PC-3 (cell line): Measurements from ENCODE around the gene PEX16. TPM values are rescaled to one million over a fixed set of nuclear protein-coding genes. Genes with fewer than 3 reads are reported as not detected.

Experiments
- ATAC-seq: fragments of 200-7000 bp; cut with Tn5 transposase; 2 replicates; pipeline ENCODE4 v1.9.1; 2020; ENCODE audit warnings: mild to moderate bottlenecking, moderate library complexity
- BruUV-seq: library from RNA; stranded (reverse); fragments of 400-500 nt; replicated peaks from 2 replicates; lab custom pipeline; 2021; lab: Mats Ljungman, UMichigan
- CTCF ChIA-PET: fragments of 300-600 bp; sonication (Branson Sonifier 250); formaldehyde crosslinking; loops from one replicate; lab custom pipeline; 2022; ENCODE audit warnings: antibody characterized with exemption; lab: Charles Lee
- POLR2A ChIA-PET: fragments of 300-600 bp; sonication (Branson Sonifier 250); formaldehyde crosslinking; loops from one replicate; lab custom pipeline; 2022; ENCODE audit warnings: antibody characterized with exemption; ENCODE audit not compliant: unreplicated experiment; lab: Charles Lee
- DNase-seq: peaks from one replicate; pipeline ENCODE4 v3.0.0-alpha.2; 2015
- H2AFZ ChIP-seq: fragments of 300-600 bp; sonication (generic); 2 replicates; pipeline ENCODE4 v1.6.0; 2016; ENCODE audit warnings: antibody characterized with exemption, low read length
- H3F3A ChIP-seq: fragments of 300-600 bp; sonication (generic); one replicate; pipeline ENCODE4 v1.6.0; 2017; ENCODE audit warnings: antibody characterized with exemption, low read length, control low read depth, mild to moderate bottlenecking; ENCODE audit not compliant: unreplicated experiment
- H3K27ac ChIP-seq: fragments of 300-600 bp; sonication (generic); 2 replicates; pipeline ENCODE4 v1.5.1; 2016; ENCODE audit warnings: mild to moderate bottlenecking, low read length
- H3K27me3 ChIP-seq: fragments of 300-600 bp; sonication (generic); 2 replicates; pipeline ENCODE4 v1.6.1; 2016; ENCODE audit warnings: low read length, mixed read lengths
- H3K36me3 ChIP-seq: fragments of 300-600 bp; sonication (generic); 2 replicates; pipeline ENCODE4 v1.6.1; 2016; ENCODE audit warnings: low read depth, mixed run types, low read length, mixed read lengths
- H3K4me1 ChIP-seq: fragments of 300-600 bp; sonication (generic); 2 replicates; pipeline ENCODE4 v1.5.1; 2016; ENCODE audit warnings: low read length; ENCODE audit not compliant: insufficient read depth
- H3K4me2 ChIP-seq: fragments of 300-600 bp; sonication (generic); 2 replicates; pipeline ENCODE4 v1.6.0; 2016; ENCODE audit warnings: low read length
- H3K4me3 ChIP-seq: fragments of 300-600 bp; sonication (generic); 2 replicates; pipeline ENCODE4 v1.5.1; 2016; ENCODE audit warnings: mild to moderate bottlenecking, low read length, mixed read lengths
- H3K79me2 ChIP-seq: fragments of 300-600 bp; sonication (generic); 2 replicates; pipeline ENCODE4 v1.6.1; 2017; ENCODE audit warnings: low read length, mixed read lengths
- H3K9ac ChIP-seq: fragments of 300-600 bp; sonication (generic); 2 replicates; pipeline ENCODE4 v1.6.0; 2016; ENCODE audit warnings: mild to moderate bottlenecking, low read length
- H3K9me2 ChIP-seq: fragments of 300-600 bp; sonication (generic); replicated peaks from 2 replicates; pipeline ENCODE4 v1.6.1; 2016; ENCODE audit warnings: mixed run types, low read length, mixed read lengths
- H3K9me3 ChIP-seq: fragments of 300-600 bp; sonication (generic); 2 replicates; pipeline ENCODE4 v1.6.1; 2016; ENCODE audit warnings: low read length, mixed read lengths
- H4K20me1 ChIP-seq: fragments of 300-600 bp; sonication (generic); 2 replicates; pipeline ENCODE4 v1.6.1; 2016; ENCODE audit warnings: low read length, mixed read lengths
- EZH2 ChIP-seq: fragments of 300-600 bp; sonication (generic); IDR thresholded peaks from one replicate; pipeline ENCODE4 v1.6.1; 2017; ENCODE audit warnings: antibody characterized with exemption, mild to moderate bottlenecking, low read length; ENCODE audit not compliant: unreplicated experiment
- EZH2phosphoT487 ChIP-seq: fragments of 300-600 bp; sonication (generic); IDR thresholded peaks from 2 replicates; pipeline ENCODE4 v1.6.1; 2018; ENCODE audit warnings: mild to moderate bottlenecking, antibody characterized with exemption, low read length, borderline replicate concordance
- intact Hi-C: fragments of 100-400 bp; cut with micrococcal nuclease; formaldehyde crosslinking; loops from 2 replicates; pipeline ENCODE4 v1.9.0; 2023
- total RNA-seq: library from RNA; depleted of rRNA; stranded (reverse); fragments of >200 nt; gene quantifications from 2 replicates; pipeline ENCODE4 v1.2.3, GENCODE V29; 2014
- TF ChIP-seq, protein P1 (sequence below): fragments of 300-600 bp; sonication (generic); conservative IDR thresholded peaks from 2 replicates; pipeline ENCODE4 v1.5.1; 2017; ENCODE audit warnings: antibody characterized with exemption, low read depth, mild to moderate bottlenecking, low read length

Gene PEX16
- total RNA-seq, 1 experiment from 2014 or later = 56.7 TPM

DNA sequence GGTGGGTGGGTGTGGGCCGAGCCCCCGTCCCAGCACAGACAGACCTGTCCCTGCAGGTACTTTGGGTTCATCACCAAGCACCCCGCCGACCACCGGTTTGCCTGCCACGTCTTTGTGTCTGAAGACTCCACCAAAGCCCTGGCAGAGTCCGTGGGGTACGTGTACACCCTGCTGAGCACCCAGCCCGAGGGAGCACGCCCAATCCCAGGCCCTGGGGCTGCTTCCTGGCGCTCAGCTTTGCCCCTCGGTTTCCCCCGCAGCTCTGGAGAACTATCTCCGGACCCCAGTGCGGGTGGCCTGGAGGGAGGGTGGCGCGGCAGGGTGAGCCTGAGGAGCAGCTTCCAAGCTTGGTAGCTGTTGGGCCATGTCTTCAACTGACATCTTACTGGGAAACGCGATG, 12.6 kb downstream of the PEX16 start:
- intact Hi-C loops = no loop called here
- no peak overlapping the region for H3K9ac ChIP-seq
- TF ChIP-seq, protein P1, sequence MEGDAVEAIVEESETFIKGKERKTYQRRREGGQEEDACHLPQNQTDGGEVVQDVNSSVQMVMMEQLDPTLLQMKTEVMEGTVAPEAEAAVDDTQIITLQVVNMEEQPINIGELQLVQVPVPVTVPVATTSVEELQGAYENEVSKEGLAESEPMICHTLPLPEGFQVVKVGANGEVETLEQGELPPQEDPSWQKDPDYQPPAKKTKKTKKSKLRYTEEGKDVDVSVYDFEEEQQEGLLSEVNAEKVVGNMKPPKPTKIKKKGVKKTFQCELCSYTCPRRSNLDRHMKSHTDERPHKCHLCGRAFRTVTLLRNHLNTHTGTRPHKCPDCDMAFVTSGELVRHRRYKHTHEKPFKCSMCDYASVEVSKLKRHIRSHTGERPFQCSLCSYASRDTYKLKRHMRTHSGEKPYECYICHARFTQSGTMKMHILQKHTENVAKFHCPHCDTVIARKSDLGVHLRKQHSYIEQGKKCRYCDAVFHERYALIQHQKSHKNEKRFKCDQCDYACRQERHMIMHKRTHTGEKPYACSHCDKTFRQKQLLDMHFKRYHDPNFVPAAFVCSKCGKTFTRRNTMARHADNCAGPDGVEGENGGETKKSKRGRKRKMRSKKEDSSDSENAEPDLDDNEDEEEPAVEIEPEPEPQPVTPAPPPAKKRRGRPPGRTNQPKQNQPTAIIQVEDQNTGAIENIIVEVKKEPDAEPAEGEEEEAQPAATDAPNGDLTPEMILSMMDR = no peak
- TF ChIP-seq EZH2 = no peak
- no peak for TF ChIP-seq EZH2phosphoT487
- H3K27me3 ChIP-seq = no peaks in the 10 kb centered on the region
- ChIA-PET POLR2A (no interaction called here), CTCF (no interaction called here)
- H2AFZ ChIP-seq = no peak overlapping the region
- H3K4me3 ChIP-seq = no peak overlapping the region
- no peaks in the 10 kb centered on the region for H3K79me2 ChIP-seq
- no peaks in the 10 kb centered on the region for H3K9me3 ChIP-seq
- no peak overlapping the region for H3K4me2 ChIP-seq
- no peak overlapping the region for H3K27ac ChIP-seq
- H3K9me2 ChIP-seq = no peaks in the 10 kb centered on the region
- no TSS peak for BruUV-seq
- H3K36me3 ChIP-seq = no peaks in the 10 kb centered on the region
- ATAC-seq (no peak), DNase-seq (no peak)
- 0 out of 2 replicates have a peak, but pooled peaks cover 7% of the 10 kb centered on the region for H3K4me1 ChIP-seq
- H3F3A ChIP-seq = no peaks in the 10 kb centered on the region
- no peaks in the 10 kb centered on the region for H4K20me1 ChIP-seq

DNA sequence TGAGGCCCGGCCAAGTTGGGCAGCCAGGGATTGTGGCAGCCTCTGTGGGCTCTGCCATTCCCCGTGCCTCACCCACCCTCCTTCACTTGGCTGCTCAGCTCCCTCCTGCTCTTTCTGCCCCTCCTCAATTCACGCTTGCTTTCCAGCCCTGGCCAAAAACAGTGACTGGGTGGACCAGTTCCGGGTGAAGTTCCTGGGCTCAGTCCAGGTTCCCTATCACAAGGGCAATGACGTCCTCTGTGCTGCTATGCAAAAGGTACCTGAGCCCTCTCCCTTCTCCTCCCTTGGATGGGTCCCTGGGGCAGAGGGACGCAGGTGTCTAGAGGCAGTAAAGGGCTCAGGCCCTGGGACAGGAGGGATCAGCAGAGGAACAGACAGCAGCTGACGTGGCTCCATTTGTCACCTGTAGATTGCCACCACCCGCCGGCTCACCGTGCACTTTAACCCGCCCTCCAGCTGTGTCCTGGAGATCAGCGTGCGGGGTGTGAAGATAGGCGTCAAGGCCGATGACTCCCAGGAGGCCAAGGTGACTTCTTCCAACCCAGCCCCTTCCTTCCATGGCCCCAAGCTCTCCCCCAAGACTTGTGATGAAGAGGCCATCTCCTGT, 13.3 kb downstream of the PEX16 start:
- POLR2A ChIA-PET = no interaction called here

More for the DNA sequence above, 13.3 kb downstream of the PEX16 start:
- Histone ChIP-seq H3K4me3 (no peak overlapping the region), H3K9ac (no peak overlapping the region), H4K20me1 (no peaks in the 10 kb centered on the region), H3K4me1 (0 out of 2 replicates have a peak, but pooled peaks cover 7% of the 10 kb centered on the region), H3K9me2 (no peaks in the 10 kb centered on the region), H3K36me3 (no peaks in the 10 kb centered on the region), H3K27me3 (no peaks in the 10 kb centered on the region), H3K27ac (no peak overlapping the region), H3F3A (no peaks in the 10 kb centered on the region), H3K9me3 (no peaks in the 10 kb centered on the region), H2AFZ (no peak overlapping the region), H3K79me2 (no peaks in the 10 kb centered on the region), H3K4me2 (no peak overlapping the region)
- intact Hi-C loops = no loop called here
- ATAC-seq (no peak), DNase-seq (no peak)
- TF ChIP-seq EZH2phosphoT487 = no peak
- TF ChIP-seq, protein P1 = no peak
- TF ChIP-seq EZH2 = no peak
- no TSS peak for BruUV-seq
- CTCF ChIA-PET = no interaction called here
